GM12892 (cell line): ENCODE results near the gene PLSCR5.

Experiments used
- POLR2AphosphoS5 ChIP-seq: IDR thresholded peaks from 2 replicates; pipeline ENCODE4 v1.6.1; 2011; ENCODE audit warnings: low read depth, low read length, control low read depth
- TAF1 ChIP-seq: IDR thresholded peaks from 2 replicates; pipeline ENCODE4 v1.6.1; 2011; ENCODE audit warnings: low read depth, mild to moderate bottlenecking, control low read depth, low read length, borderline replicate concordance

GRCh38 chr3:146536681-146537080 lies 68.5 kb downstream of the PLSCR5 start:
- TF ChIP-seq POLR2AphosphoS5 (no peak), TAF1 (no peak)
